ENCODE data around the gene SYNJ2.
A peak's percentile ranks its signal among the peaks of the same experiment; 100 is the strongest.

The SYNJ2 gene

GRCh38 chr6:157976345-157977175, 5.1 kb upstream of the SYNJ2 start:
- intact Hi-C loops (cut with DNase I): no loop called here
- no peak for DNase-seq

- DNase-seq: no peak
- intact Hi-C loops (cut with DNase I): no loop called here
Measured at GRCh38 chr6:157977176-157977804, 4.4 kb upstream of the SYNJ2 start.

GRCh38 chr6:157978021-157978783, 3.5 kb upstream of the SYNJ2 start:
- no peak for DNase-seq
- intact Hi-C loops (cut with DNase I): no loop called here

- intact Hi-C loops (cut with DNase I): no loop called here
- DNase-seq: no peak
Measured at GRCh38 chr6:157980288-157981131, 1.2 kb upstream of the SYNJ2 start.

- peak in 2 of 42 donors; percentile 25 to 44 for DNase-seq
- intact Hi-C loops (cut with DNase I): no loop called here
Measured at GRCh38 chr6:157981132-157981394, 600 bp upstream of the SYNJ2 start.

- intact Hi-C loops (cut with DNase I): no loop called here
Measured at GRCh38 chr6:157982102-157982562, 469 bp downstream of the SYNJ2 start.

GRCh38 chr6:157982563-157983405, 1.1 kb downstream of the SYNJ2 start:
- intact Hi-C loops (cut with DNase I): no loop called here
- DNase-seq: peak in 4 of 42 donors; percentile 30 to 60 (median 46)

More at GRCh38 chr6:157982102-157982562, 469 bp downstream of the SYNJ2 start:
- DNase-seq: peak in 16 of 42 donors; percentile 22 to 69 (median 46)

GRCh38 chr6:157983406-157984119, 1.9 kb downstream of the SYNJ2 start:
- intact Hi-C loops (cut with DNase I): no loop called here
- DNase-seq: peak in 1 of 42 donors; percentile 25

- no peak for DNase-seq
- intact Hi-C loops (cut with DNase I): no loop called here
Measured at GRCh38 chr6:157984128-157984527, 2.5 kb downstream of the SYNJ2 start.

- DNase-seq: peak in 3 of 42 donors; percentile 6 to 30 (median 11)
- intact Hi-C loops (cut with DNase I): loop anchor here (5.0 kb wide), 1 partner anchor 88 kb away; no protein-coding TSS in a partner anchor
Measured at GRCh38 chr6:157984686-157985225, 3.1 kb downstream of the SYNJ2 start.

- DNase-seq: peak in 13 of 42 donors; percentile 35 to 76 (median 49)
- intact Hi-C loops (cut with DNase I): loop anchor here (5.0 kb wide), 1 partner anchor 87 kb away; no protein-coding TSS in a partner anchor
Measured at GRCh38 chr6:157985378-157986155, 3.9 kb downstream of the SYNJ2 start.

GRCh38 chr6:157987788-157988699, 6.4 kb downstream of the SYNJ2 start:
- intact Hi-C loops (cut with DNase I): loop anchor here (5.0 kb wide), 1 partner anchor 84 kb away; no protein-coding TSS in a partner anchor
- peak in 2 of 42 donors; percentile 10 to 35 for DNase-seq

GRCh38 chr6:157988700-157989063, 7.0 kb downstream of the SYNJ2 start:
- peak in 2 of 42 donors; percentile 12 to 32 for DNase-seq
- intact Hi-C loops (cut with DNase I): loop anchor here (5.0 kb wide), 1 partner anchor 84 kb away; no protein-coding TSS in a partner anchor

GRCh38 chr6:157989541-157990289, 8.1 kb downstream of the SYNJ2 start:
- peak in 29 of 42 donors; percentile 18 to 74 (median 56) for DNase-seq
- intact Hi-C loops (cut with DNase I): loop anchor here (5.0 kb wide), 1 partner anchor 83 kb away; no protein-coding TSS in a partner anchor

Measured in head of caudate nucleus (tissue), 42 donors.